A673 (cell line): ENCODE results near the gene FBN1. TPM values are rescaled to one million over a fixed set of nuclear protein-coding genes. Genes with fewer than 3 reads are reported as not detected.

Experiments used
- BruUV-seq: library from RNA; stranded (reverse); fragments of 400-500 nt; replicated peaks from 2 replicates; lab custom pipeline; 2021; lab: Mats Ljungman, UMichigan
- CTCF ChIA-PET: fragments of 300-600 bp; sonication (Branson Sonifier 250); formaldehyde crosslinking; loops from one replicate; lab custom pipeline; 2022; ENCODE audit warnings: antibody characterized with exemption; lab: Charles Lee
- POLR2A ChIA-PET: fragments of 300-600 bp; sonication (Branson Sonifier 250); formaldehyde crosslinking; loops from one replicate; lab custom pipeline; 2022; ENCODE audit warnings: antibody characterized with exemption; ENCODE audit not compliant: low non-redundant PET; lab: Charles Lee
- DNase-seq: peaks from one replicate; pipeline ENCODE4 v3.0.0-alpha.2; 2015; ENCODE audit warnings: low spot score
- H3K27ac ChIP-seq: fragments of 200-600 bp; sonication (generic); 2 replicates; pipeline ENCODE4 v1.5.1; 2016; ENCODE audit warnings: mixed run types, low read depth, mild to moderate bottlenecking, mixed read lengths, antibody characterized with exemption, low read length; ENCODE audit not compliant: poor library complexity, severe bottlenecking
- H3K27me3 ChIP-seq: fragments of 200-600 bp; sonication (generic); replicated peaks from 2 replicates; pipeline ENCODE4 v1.6.1; 2017; ENCODE audit warnings: mixed run types, low read depth, mild to moderate bottlenecking, mixed read lengths, antibody characterized with exemption, low read length; ENCODE audit not compliant: insufficient read depth, poor library complexity
- H3K36me3 ChIP-seq: fragments of 200-600 bp; sonication (generic); 2 replicates; pipeline ENCODE4 v1.6.1; 2016; ENCODE audit warnings: mixed run types, mild to moderate bottlenecking, mixed read lengths, antibody characterized with exemption, low read length; ENCODE audit not compliant: insufficient read depth, poor library complexity, severe bottlenecking
- H3K4me1 ChIP-seq: fragments of 200-600 bp; sonication (generic); 2 replicates; pipeline ENCODE4 v1.6.1; 2017; ENCODE audit warnings: mixed run types, mild to moderate bottlenecking, mixed read lengths, antibody characterized with exemption, low read length; ENCODE audit not compliant: insufficient read depth, poor library complexity, severe bottlenecking
- H3K4me3 ChIP-seq: fragments of 200-600 bp; sonication (generic); 2 replicates; pipeline ENCODE4 v1.5.1; 2016; ENCODE audit warnings: low read depth, mixed run types, mild to moderate bottlenecking, mixed read lengths, low read length; ENCODE audit not compliant: poor library complexity, severe bottlenecking
- H3K9me3 ChIP-seq: fragments of 200-600 bp; sonication (generic); 2 replicates; pipeline ENCODE4 v1.6.1; 2016; ENCODE audit warnings: mixed run types, low read depth, mild to moderate bottlenecking, mixed read lengths, antibody characterized with exemption, low read length; ENCODE audit not compliant: poor library complexity, severe bottlenecking
- EZH2 ChIP-seq: fragments of 200-600 bp; sonication (generic); IDR thresholded peaks from 2 replicates; pipeline ENCODE4 v1.6.1; 2017; ENCODE audit warnings: borderline replicate concordance, low read depth, mild to moderate bottlenecking, mixed read lengths, antibody characterized with exemption, low read length; ENCODE audit not compliant: poor library complexity, severe bottlenecking
- intact Hi-C: fragments of 100-400 bp; cut with micrococcal nuclease; formaldehyde crosslinking; loops from one replicate; pipeline ENCODE4 v1.10.0; 2022; ENCODE audit not compliant: unreplicated experiment
- total RNA-seq: library from RNA; stranded (reverse); gene quantifications from 2 replicates; pipeline ENCODE4 v1.2.3, GENCODE V29; 2021
- TF ChIP-seq, protein P1 (sequence below): fragments of 300-800, 200-600 bp; sonication (generic); conservative IDR thresholded peaks from 2 replicates; pipeline ENCODE4 v1.5.1; 2017; ENCODE audit warnings: low read depth, mild to moderate bottlenecking, antibody characterized with exemption, low read length, moderate library complexity, mixed read lengths

The FBN1 gene
- total RNA-seq, 1 experiment from 2014 or later = 25.4 TPM

DNA sequence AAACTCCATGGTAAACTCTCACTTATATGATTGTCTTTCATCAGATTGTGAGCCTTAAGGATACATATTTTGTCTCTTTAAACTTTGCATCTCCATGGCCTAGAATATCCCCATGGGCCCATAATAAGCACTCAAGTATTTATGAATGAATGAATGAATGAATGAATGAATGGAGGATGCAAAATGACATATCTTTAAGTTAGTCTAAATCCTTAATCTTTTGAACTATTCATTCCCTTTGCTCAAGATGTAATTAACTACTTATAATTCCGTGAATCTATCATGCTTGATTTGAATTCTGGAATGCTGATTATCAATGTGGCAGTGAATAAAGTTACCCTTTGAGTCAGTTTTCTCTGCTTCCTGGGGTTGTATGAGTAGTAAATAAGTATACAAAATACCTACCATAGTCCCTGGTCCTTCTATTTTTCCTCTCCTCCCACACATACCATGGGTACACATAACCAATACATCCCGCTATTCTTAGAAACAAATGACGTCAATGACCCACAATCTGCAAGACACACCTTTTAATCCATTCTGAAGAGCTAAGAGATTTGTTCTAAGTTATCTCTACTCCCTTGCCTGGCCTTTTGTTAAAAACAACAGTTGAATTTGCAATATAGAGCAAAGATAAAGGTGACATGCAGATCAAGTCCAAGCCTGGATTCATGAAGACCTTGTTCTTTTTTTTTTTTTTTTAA is 94.5 kb downstream of the FBN1 start:
- DNase-seq = no peak
- TF ChIP-seq, protein P1, sequence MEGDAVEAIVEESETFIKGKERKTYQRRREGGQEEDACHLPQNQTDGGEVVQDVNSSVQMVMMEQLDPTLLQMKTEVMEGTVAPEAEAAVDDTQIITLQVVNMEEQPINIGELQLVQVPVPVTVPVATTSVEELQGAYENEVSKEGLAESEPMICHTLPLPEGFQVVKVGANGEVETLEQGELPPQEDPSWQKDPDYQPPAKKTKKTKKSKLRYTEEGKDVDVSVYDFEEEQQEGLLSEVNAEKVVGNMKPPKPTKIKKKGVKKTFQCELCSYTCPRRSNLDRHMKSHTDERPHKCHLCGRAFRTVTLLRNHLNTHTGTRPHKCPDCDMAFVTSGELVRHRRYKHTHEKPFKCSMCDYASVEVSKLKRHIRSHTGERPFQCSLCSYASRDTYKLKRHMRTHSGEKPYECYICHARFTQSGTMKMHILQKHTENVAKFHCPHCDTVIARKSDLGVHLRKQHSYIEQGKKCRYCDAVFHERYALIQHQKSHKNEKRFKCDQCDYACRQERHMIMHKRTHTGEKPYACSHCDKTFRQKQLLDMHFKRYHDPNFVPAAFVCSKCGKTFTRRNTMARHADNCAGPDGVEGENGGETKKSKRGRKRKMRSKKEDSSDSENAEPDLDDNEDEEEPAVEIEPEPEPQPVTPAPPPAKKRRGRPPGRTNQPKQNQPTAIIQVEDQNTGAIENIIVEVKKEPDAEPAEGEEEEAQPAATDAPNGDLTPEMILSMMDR = no peak
- no peak for TF ChIP-seq EZH2
- no peaks in the 10 kb centered on the region for H3K9me3 ChIP-seq
- H3K27me3 ChIP-seq = no peaks in the 10 kb centered on the region
- peaks cover 32% of the 10 kb centered on the region for H3K4me1 ChIP-seq
- ChIA-PET CTCF (no interaction called here), POLR2A (no interaction called here)
- H3K4me3 ChIP-seq = no peak overlapping the region
- no peaks in the 10 kb centered on the region for H3K36me3 ChIP-seq
- BruUV-seq = no TSS peak
- H3K27ac ChIP-seq = no peak overlapping the region
- intact Hi-C loops = no loop called here

DNA sequence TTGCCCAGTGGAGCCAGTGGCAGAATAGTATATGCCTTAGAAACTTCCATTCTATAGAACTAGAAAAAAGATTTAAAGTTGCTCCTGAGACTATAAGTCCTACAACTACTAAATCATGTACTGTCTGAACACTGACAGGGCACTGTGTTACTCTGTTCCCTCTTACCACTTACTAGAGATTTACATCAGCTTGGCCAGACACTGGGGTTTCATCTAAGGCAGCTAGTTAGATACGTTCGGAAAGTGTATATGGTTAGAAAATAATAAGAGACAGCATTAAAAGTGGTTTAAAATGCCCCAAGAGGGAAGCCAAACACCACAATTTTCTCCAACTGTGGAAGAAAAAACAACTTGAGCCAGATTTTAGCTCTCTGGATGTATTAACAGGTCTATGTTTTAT is 97.1 kb downstream of the FBN1 start:
- BruUV-seq = no TSS peak
- no peaks in the 10 kb centered on the region for H3K9me3 ChIP-seq
- no peak for TF ChIP-seq EZH2
- TF ChIP-seq, protein P1 = no peak
- POLR2A ChIA-PET = no interaction called here
- intact Hi-C loops = no loop called here
- H3K4me3 ChIP-seq = no peak overlapping the region
- no peak overlapping the region for H3K27ac ChIP-seq
- H3K36me3 ChIP-seq = no peaks in the 10 kb centered on the region
- no peak for DNase-seq
- H3K27me3 ChIP-seq = no peaks in the 10 kb centered on the region
- H3K4me1 ChIP-seq = peaks cover 7% of the 10 kb centered on the region
- CTCF ChIA-PET = no interaction called here

DNA sequence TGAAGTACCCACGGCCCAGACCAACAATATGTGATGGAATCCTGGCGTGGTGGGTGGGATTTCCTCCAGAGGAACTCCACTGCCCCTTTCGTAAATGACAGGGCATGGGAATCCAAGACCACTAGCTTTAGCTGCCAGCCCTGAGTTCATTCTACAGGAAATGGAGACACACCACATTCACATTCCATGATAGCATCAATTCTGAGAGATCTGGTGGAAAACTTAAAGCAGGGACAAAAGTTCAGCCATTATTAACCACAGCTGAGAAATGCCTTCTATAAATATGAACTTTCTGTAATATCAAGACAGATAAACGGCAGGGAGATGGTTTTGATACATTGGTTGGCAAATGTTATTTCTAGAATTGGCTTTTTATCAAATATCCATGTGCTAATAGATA is 98.2 kb downstream of the FBN1 start:
- TF ChIP-seq EZH2 = no peak
- TF ChIP-seq, protein P1 = no peak
- peaks cover 3% of the 10 kb centered on the region for H3K4me1 ChIP-seq
- intact Hi-C loops = no loop called here
- no peak for DNase-seq
- H3K4me3 ChIP-seq = no peak overlapping the region
- BruUV-seq = no TSS peak
- H3K9me3 ChIP-seq = no peaks in the 10 kb centered on the region
- no peaks in the 10 kb centered on the region for H3K27me3 ChIP-seq
- ChIA-PET CTCF (no interaction called here), POLR2A (interaction anchor here (0.7 kb wide), 1 partner anchor 188 kb away, joined by 12 read pairs; no protein-coding TSS in a partner anchor)
- H3K27ac ChIP-seq = no peak overlapping the region
- no peaks in the 10 kb centered on the region for H3K36me3 ChIP-seq
